SK-N-SH (cell line): ENCODE results near the gene ASCC1.

ENCODE experiments used
- ELF1 ChIP-seq: IDR thresholded peaks from 2 replicates; pipeline ENCODE4 v1.4.0; 2012
- JUND ChIP-seq: IDR thresholded peaks from 2 replicates; pipeline ENCODE4 v1.4.0; 2012
- NFIC ChIP-seq: IDR thresholded peaks from 2 replicates; pipeline ENCODE4 v1.4.0; 2012; ENCODE audit warnings: borderline replicate concordance
- RAD21 ChIP-seq: IDR thresholded peaks from 2 replicates; pipeline ENCODE4 v1.6.1; 2012; ENCODE audit warnings: mild to moderate bottlenecking, low read length
- RCOR1 ChIP-seq: fragments of 150-350 bp; IDR thresholded peaks from 2 replicates; pipeline ENCODE4 v1.6.1; 2017; ENCODE audit warnings: antibody characterized with exemption, low read length
- RFX5 ChIP-seq: IDR thresholded peaks from 2 replicates; pipeline ENCODE4 v1.6.1; 2012; ENCODE audit warnings: mild to moderate bottlenecking, improper control_type of control experiment, low read length
- SIN3A ChIP-seq: IDR thresholded peaks from 2 replicates; pipeline ENCODE4 v1.6.1; 2012; ENCODE audit warnings: low read depth, mild to moderate bottlenecking, low read length, moderate library complexity, borderline replicate concordance
- TAF1 ChIP-seq: IDR thresholded peaks from 2 replicates; pipeline ENCODE4 v1.6.1; 2012; ENCODE audit warnings: low read depth, mild to moderate bottlenecking, low read length, moderate library complexity, borderline replicate concordance
- TCF12 ChIP-seq: IDR thresholded peaks from 2 replicates; pipeline ENCODE4 v1.4.0; 2012
- TF ChIP-seq, protein P1 (sequence below): fragments of 200-600 bp; sonication (generic); IDR thresholded peaks from 2 replicates; pipeline ENCODE4 v1.6.1; 2017; ENCODE audit warnings: antibody characterized with exemption, mild to moderate bottlenecking, moderate library complexity
- TF ChIP-seq, protein P2 (sequence below): fragments of 150-350 bp; IDR thresholded peaks from 2 replicates; pipeline ENCODE4 v1.6.1; 2017; ENCODE audit warnings: antibody characterized with exemption, low read length, low read depth, borderline replicate concordance

DNA sequence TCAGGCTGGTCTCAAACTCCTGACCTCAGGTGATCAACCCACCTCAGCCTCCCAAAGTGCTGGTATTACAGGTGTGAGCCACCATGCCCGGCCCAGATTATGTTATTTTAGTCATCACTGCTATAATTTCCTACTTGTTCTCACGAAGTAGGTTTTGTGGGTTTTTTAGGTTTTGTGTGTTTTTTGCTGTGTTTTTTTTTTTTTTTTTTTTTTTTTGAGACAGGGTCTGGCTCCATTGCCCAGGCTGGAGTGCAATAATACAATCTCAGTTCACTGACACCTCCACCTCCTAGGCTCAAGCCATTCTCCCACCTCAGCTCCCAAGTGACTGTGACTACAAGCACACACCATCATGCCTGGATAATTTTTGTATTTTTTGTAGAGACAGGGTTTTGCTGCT lies 21.1 kb downstream of the ASCC1 start:
- TF ChIP-seq RCOR1 (no peak), SIN3A (no peak), TAF1 (no peak), JUND (no peak), RAD21 (no peak), NFIC (no peak), RFX5 (no peak), ELF1 (no peak), TCF12 (no peak)
- TF ChIP-seq, protein P1, sequence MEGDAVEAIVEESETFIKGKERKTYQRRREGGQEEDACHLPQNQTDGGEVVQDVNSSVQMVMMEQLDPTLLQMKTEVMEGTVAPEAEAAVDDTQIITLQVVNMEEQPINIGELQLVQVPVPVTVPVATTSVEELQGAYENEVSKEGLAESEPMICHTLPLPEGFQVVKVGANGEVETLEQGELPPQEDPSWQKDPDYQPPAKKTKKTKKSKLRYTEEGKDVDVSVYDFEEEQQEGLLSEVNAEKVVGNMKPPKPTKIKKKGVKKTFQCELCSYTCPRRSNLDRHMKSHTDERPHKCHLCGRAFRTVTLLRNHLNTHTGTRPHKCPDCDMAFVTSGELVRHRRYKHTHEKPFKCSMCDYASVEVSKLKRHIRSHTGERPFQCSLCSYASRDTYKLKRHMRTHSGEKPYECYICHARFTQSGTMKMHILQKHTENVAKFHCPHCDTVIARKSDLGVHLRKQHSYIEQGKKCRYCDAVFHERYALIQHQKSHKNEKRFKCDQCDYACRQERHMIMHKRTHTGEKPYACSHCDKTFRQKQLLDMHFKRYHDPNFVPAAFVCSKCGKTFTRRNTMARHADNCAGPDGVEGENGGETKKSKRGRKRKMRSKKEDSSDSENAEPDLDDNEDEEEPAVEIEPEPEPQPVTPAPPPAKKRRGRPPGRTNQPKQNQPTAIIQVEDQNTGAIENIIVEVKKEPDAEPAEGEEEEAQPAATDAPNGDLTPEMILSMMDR: no peak
- TF ChIP-seq, protein P2, sequence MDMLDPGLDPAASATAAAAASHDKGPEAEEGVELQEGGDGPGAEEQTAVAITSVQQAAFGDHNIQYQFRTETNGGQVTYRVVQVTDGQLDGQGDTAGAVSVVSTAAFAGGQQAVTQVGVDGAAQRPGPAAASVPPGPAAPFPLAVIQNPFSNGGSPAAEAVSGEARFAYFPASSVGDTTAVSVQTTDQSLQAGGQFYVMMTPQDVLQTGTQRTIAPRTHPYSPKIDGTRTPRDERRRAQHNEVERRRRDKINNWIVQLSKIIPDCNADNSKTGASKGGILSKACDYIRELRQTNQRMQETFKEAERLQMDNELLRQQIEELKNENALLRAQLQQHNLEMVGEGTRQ: no peak
